Right lobe of liver (tissue), 4 donors: ENCODE results near the gene KCNAB3.

Source experiments
- CTCF ChIP-seq, 4 donors: fragments of 200-600 bp in 3 of 4; fragments of 450-650 bp in 1 of 4; IDR thresholded peaks; one replicate each; pipeline versions ENCODE4 v1.5.1 to v1.8.0; 2016 to 2022; ENCODE audit warnings: antibody characterized with exemption in 4 of 4, mild to moderate bottlenecking in 2 of 4
- POLR2A ChIP-seq: fragments of 450-650 bp; IDR thresholded peaks from one replicate; pipeline ENCODE4 v1.6.1; 2017; ENCODE audit warnings: antibody characterized with exemption, mild to moderate bottlenecking
- donor health status: DM: no; HTN: no; CAD: no.
- donor health status: DM: no; HTN: no; CAD: no.
- donor health status: DM: no; HTN: yes; CAD: no.

GRCh38 chr17:7916385-7916682, 13.3 kb downstream of the KCNAB3 start:
- TF ChIP-seq CTCF (IDR thresholded peaks at IDR 0.05) (no peak), POLR2A (no peak)
